ENCODE measurements around the gene EPS15. TPM values are rescaled to one million over a fixed set of nuclear protein-coding genes. Genes with fewer than 3 reads are reported as not detected.

Gene EPS15
- total RNA-seq, 4 donors from 2014 or later = 94.8 to 133 (median 125) TPM

DNA sequence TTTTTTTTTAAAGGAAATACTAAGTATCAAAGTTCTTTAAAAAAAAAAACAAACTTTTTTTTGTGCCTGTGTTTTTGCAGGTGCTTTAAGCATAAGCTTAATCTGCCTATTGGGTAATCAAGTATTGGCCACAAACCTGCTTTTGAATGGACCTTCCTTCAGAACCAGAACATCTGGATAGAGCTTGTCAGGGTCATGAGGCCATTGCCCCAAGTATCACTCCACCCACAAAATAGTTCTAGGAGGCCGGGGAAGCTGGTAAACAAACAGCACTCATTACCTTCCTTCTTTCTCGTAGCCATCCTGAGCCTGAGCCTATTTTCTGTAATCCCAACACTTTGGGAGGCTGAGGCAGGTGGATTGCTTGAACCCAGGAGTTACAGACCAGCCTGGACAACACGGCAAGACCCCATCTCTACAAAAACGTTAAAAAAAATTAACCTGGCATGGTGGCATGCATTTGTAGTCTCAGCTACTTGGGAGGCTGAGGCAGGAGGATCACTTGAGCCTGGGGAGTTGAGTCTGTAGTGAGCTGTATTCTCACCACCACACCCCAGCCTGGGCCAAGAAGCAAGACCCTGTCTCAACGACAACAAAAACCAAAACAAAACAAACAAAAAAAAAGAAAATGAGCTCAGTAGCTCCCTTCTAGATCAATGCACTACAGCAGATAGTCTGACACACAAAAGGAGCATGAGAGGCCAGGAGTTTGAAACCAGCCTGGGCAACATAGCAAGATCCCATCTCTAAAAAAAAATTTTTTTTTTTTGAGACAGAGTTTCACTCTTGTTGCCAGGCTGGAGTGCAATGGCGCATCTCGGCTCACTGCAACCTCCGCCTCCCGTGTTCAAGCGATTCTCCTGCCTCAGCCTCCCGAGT is 34.1 kb upstream of the EPS15 start:
- no peaks in the 10 kb centered on the region for H3K9me3 ChIP-seq
- H3K4me3 ChIP-seq = no peak overlapping the region
- DNase-seq (ENCODE audit: low spot score in 2 of 2) = no peak
- peaks cover 0 to 9% (median 5%) of the 10 kb centered on the region in 4 donors for H3K4me1 ChIP-seq
- no peaks in the 10 kb centered on the region for H3K27me3 ChIP-seq
- H3K27ac ChIP-seq = no peak overlapping the region
- no peak for TF ChIP-seq POLR2A (IDR thresholded peaks at IDR 0.05)
- TF ChIP-seq EP300 (IDR thresholded peaks at IDR 0.05) = no peak
- no peak for TF ChIP-seq CTCF (IDR thresholded peaks at IDR 0.05)
- 83 to 93% methylated on average over 11 of the region's 11 CpGs for WGBS, 2 donors
- H3K36me3 ChIP-seq = no peaks in the 10 kb centered on the region

- H3K27me3 ChIP-seq = no peaks in the 10 kb centered on the region
- H3K27ac ChIP-seq = no peak overlapping the region
- no peak overlapping the region for H3K4me3 ChIP-seq
- TF ChIP-seq CTCF (IDR thresholded peaks at IDR 0.05) (no peak), POLR2A (IDR thresholded peaks at IDR 0.05) (no peak), EP300 (IDR thresholded peaks at IDR 0.05) (no peak)
- DNase-seq (ENCODE audit: low spot score in 2 of 2) = no peak
- 81 to 83% methylated on average over 5 of the region's 5 CpGs for WGBS, 2 donors
- peaks cover 0 to 12% (median 5%) of the 10 kb centered on the region in 4 donors for H3K4me1 ChIP-seq
- H3K9me3 ChIP-seq = no peaks in the 10 kb centered on the region
- H3K36me3 ChIP-seq = no peaks in the 10 kb centered on the region
These were observed 32.8 kb upstream of the EPS15 start for GRCh38 chr1:51551848-51552296.

DNA sequence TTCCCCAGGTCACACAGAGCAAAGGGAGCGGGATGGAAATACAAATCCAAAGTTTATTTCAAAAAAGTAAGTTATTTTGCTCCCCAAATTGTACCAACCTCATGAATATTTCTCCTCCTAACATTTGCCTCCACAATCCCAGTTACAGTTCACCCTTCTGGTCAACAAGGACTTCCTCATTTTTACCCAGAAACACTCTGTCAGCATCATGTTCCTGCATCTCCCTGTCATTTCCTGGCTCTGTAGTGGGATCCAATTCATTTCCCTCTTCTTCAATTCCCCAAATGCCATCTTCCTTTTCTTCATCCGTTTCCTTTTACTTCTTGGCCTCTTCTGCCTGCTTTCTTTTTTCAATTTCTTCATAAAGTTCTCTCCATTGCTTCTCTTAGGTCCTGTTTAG is 32.0 kb upstream of the EPS15 start:
- no peaks in the 10 kb centered on the region for H3K36me3 ChIP-seq
- peak overlapping the region in 1 of 4 donors; percentile 19 for H3K27ac ChIP-seq
- H3K9me3 ChIP-seq = no peaks in the 10 kb centered on the region
- 69 to 81% methylated on average over 2 of the region's 2 CpGs for WGBS, 2 donors
- no peak overlapping the region for H3K4me3 ChIP-seq
- no peak for DNase-seq (ENCODE audit: low spot score in 2 of 2)
- no peaks in the 10 kb centered on the region for H3K27me3 ChIP-seq
- TF ChIP-seq EP300 (IDR thresholded peaks at IDR 0.05) (peak in 1 of 2 donors; percentile 62), POLR2A (IDR thresholded peaks at IDR 0.05) (no peak)
- H3K4me1 ChIP-seq = peaks cover 0 to 12% (median 5%) of the 10 kb centered on the region in 4 donors

- WGBS, 2 donors = 86 to 91% methylated on average over 3 of the region's 3 CpGs
These were observed 30.8 kb upstream of the EPS15 start for GRCh38 chr1:51549901-51550300.

DNA sequence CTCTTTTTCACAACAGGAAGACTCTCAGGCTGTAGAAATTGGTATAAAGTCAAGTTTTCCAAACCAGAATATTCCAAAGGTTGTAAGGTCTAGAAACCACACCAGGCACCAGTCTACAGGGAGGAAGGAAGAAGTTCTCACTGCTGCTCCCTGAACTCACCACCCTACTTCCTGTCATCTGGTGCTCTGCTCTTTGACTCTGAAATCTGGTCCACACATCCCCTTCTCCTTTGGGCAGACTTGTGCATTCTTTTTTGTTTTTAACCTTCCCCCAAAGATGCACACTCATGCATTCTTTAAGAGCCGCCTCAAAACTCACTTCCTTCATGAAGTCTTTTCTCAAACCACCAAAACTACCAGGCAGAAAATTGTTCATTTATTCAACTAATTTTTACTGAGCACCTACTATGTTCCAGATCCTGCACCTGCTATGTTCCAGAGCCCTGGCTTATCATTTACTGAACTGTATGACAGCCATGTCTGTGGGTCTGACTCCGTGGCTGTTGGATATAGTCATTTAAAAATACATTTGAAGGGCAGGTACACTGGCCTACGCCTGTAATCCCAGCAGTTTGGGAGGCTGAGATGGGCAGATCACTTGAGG is 30.1 kb upstream of the EPS15 start:
- WGBS, 2 donors = 63 to 75% methylated on average over 3 of the region's 3 CpGs

More at GRCh38 chr1:51549901-51550300, 30.8 kb upstream of the EPS15 start:
- H3K4me1 ChIP-seq = peaks cover 0 to 12% (median 5%) of the 10 kb centered on the region in 4 donors
- no peaks in the 10 kb centered on the region for H3K9me3 ChIP-seq
- no peak overlapping the region for H3K4me3 ChIP-seq
- no peak for TF ChIP-seq CTCF (IDR thresholded peaks at IDR 0.05)
- TF ChIP-seq EP300 (IDR thresholded peaks at IDR 0.05) = no peak
- no peak for TF ChIP-seq POLR2A (IDR thresholded peaks at IDR 0.05)
- no peak overlapping the region for H3K27ac ChIP-seq
- no peaks in the 10 kb centered on the region for H3K36me3 ChIP-seq
- no peak for DNase-seq (ENCODE audit: low spot score in 2 of 2)
- H3K27me3 ChIP-seq = no peaks in the 10 kb centered on the region

GRCh38 chr1:51543858-51544257 is 24.8 kb upstream of the EPS15 start:
- Histone ChIP-seq H3K9me3 (no peaks in the 10 kb centered on the region), H3K27me3 (no peaks in the 10 kb centered on the region), H3K36me3 (no peaks in the 10 kb centered on the region), H3K27ac (no peak overlapping the region), H3K4me3 (no peak overlapping the region), H3K4me1 (peaks cover 0 to 9% (median 4%) of the 10 kb centered on the region in 4 donors)
- WGBS, 2 donors = 70 to 73% methylated on average over 2 of the region's 2 CpGs
- no peak for DNase-seq (ENCODE audit: low spot score in 2 of 2)
- no peak for TF ChIP-seq POLR2A (IDR thresholded peaks at IDR 0.05)

More for the DNA sequence above, 30.1 kb upstream of the EPS15 start:
- no peak overlapping the region for H3K4me3 ChIP-seq
- H3K4me1 ChIP-seq = peaks cover 0 to 12% (median 5%) of the 10 kb centered on the region in 4 donors
- DNase-seq (ENCODE audit: low spot score in 2 of 2) = no peak
- H3K9me3 ChIP-seq = no peaks in the 10 kb centered on the region
- H3K36me3 ChIP-seq = no peaks in the 10 kb centered on the region
- no peak for TF ChIP-seq POLR2A (IDR thresholded peaks at IDR 0.05)
- peak in 1 of 2 donors; percentile 52 for TF ChIP-seq EP300 (IDR thresholded peaks at IDR 0.05)
- H3K27me3 ChIP-seq = no peaks in the 10 kb centered on the region
- H3K27ac ChIP-seq = peak overlapping the region in 2 of 4 donors; percentile 22 to 26

Measured in tibial nerve (tissue), 4 donors.